ENCODE measurements around the gene USO1.

USO1 gene

GRCh38 chr4:75845992-75846391 lies 121.6 kb downstream of the USO1 start:
- DNase-seq: no peak

DNA sequence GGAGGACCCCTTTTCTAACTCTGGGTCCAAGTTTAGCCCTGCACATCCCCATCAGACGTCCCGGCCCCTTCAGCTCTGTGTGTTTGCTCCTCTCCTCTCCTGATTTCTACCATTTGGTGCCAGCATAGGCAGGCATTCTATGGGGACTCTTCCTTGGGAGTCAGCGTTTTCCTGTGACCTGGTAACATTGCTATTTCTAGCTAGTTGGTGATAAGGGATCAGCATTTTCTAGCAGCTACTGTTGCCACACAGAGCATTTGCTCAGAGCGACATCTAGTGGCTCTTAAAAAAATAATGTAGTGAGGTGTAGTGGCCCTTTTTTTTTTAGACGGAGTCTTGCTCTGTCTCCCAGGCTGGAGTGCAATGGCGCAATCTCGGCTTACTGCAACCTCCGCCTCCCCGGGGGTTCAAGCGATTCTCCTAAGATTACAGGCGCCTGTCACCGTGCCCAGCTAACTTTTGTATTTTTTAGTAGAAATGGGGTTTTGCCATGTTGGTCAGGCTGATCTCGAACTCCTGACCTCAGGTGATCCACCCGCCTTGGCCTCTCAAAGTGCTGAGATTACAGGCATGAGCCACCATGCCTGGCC lies 123.9 kb downstream of the USO1 start:
- peak; percentile 6 for DNase-seq

GRCh38 chr4:75848891-75849290 lies 124.5 kb downstream of the USO1 start:
- no peak for DNase-seq

- DNase-seq: no peak
Measured at GRCh38 chr4:75849461-75849860, 125.1 kb downstream of the USO1 start.

GRCh38 chr4:75858721-75859120 lies 134.3 kb downstream of the USO1 start:
- no peak for DNase-seq

- no peak for DNase-seq
Measured at GRCh38 chr4:75860606-75861005, 136.2 kb downstream of the USO1 start.

Data from CD4-positive, alpha-beta T cell treated with Interferon gamma for 1 hour (primary cell).